HepG2 (cell line): Measurements from ENCODE around the gene COX4I2. TPM values are rescaled to one million over a fixed set of nuclear protein-coding genes. Genes with fewer than 3 reads are reported as not detected.

ENCODE experiments used
- KAT2B ChIP-seq: fragments of 150-350 bp; IDR thresholded peaks from 2 replicates; pipeline ENCODE4 v1.6.1; 2014; ENCODE audit warnings: low read depth, low read length, borderline replicate concordance
- MTA1 ChIP-seq: sonication (generic); formaldehyde crosslinking; IDR thresholded peaks from 2 replicates; pipeline ENCODE4 v1.4.0; 2020; ENCODE audit warnings: missing genetic modification reagents, mild to moderate bottlenecking, borderline replicate concordance
- MTERF4 ChIP-seq: sonication (generic); formaldehyde crosslinking; IDR thresholded peaks from 2 replicates; pipeline ENCODE4 v1.8.0; 2023; ENCODE audit warnings: mild to moderate bottlenecking, missing genetic modification reagents
- RAD51 ChIP-seq: fragments of 450-650 bp; IDR thresholded peaks from 2 replicates; pipeline ENCODE4 v1.6.1; 2016; ENCODE audit warnings: borderline replicate concordance
- SAP130 ChIP-seq: IDR thresholded peaks from 2 replicates; pipeline ENCODE4 v1.6.1; 2016; ENCODE audit warnings: low read depth
- ZC3H4 ChIP-seq: sonication (generic); formaldehyde crosslinking; IDR thresholded peaks from 2 replicates; pipeline ENCODE4 v1.4.0; 2020; ENCODE audit warnings: missing genetic modification reagents, borderline replicate concordance
- ZNF749 ChIP-seq: sonication (generic); formaldehyde crosslinking; IDR thresholded peaks from 2 replicates; pipeline ENCODE4 v1.8.0; 2022; ENCODE audit warnings: mild to moderate bottlenecking, missing genetic modification reagents, moderate library complexity, borderline replicate concordance
- ZNF784 ChIP-seq: sonication (generic); formaldehyde crosslinking; IDR thresholded peaks from 2 replicates; pipeline ENCODE4 v1.5.1; 2020; ENCODE audit warnings: missing genetic modification reagents, mild to moderate bottlenecking, borderline replicate concordance
- polyA plus RNA-seq, 8 experiments: library from polyadenylated mRNA; depleted of rRNA in 3 of 8; stranded (reverse) in 7 of 8; unstranded in 1 of 8; fragments of >200 nt; fragmentation: Illumina TruSeq in 4 of 8; extraction: Trizol in 4 of 8; gene quantifications; 2 replicates each; pipeline versions ENCODE4 v1.2.1 to v1.2.3, GENCODE V29; 2011 to 2016; ENCODE audit warnings: low read depth in 4 of 8, missing spikeins in 1 of 8, mixed read lengths in 1 of 8; ENCODE audit not compliant: insufficient read depth in 1 of 8
- total RNA-seq, 5 experiments: library from RNA; depleted of rRNA; stranded (reverse); fragments of >200 nt; fragmentation: Illumina TruSeq; extraction: Trizol; gene quantifications; 2 replicates each; pipeline ENCODE4 v1.2.3, GENCODE V29; 2016; ENCODE audit warnings: low read depth in 1 of 5
- TF ChIP-seq, protein P1 (sequence below): sonication (generic); formaldehyde crosslinking; IDR thresholded peaks from 2 replicates; pipeline ENCODE4 v1.4.0; 2020; ENCODE audit warnings: mild to moderate bottlenecking, missing genetic modification reagents
- TF ChIP-seq, protein P2 (sequence below): sonication (generic); formaldehyde crosslinking; IDR thresholded peaks from 2 replicates; pipeline ENCODE4 v1.4.0; 2020; ENCODE audit warnings: missing genetic modification reagents, borderline replicate concordance
- TF ChIP-seq, protein P3 (sequence below): sonication (generic); formaldehyde crosslinking; IDR thresholded peaks from 2 replicates; pipeline ENCODE4 v1.4.0; 2020; ENCODE audit warnings: mild to moderate bottlenecking, missing genetic modification reagents

COX4I2 gene
- total and polyA plus RNA-seq, 2 of the 13 experiments (the other 11 are each of a cell fraction or from before 2014, with no cell fraction given): 1.1 TPM; not detected in 1

DNA sequence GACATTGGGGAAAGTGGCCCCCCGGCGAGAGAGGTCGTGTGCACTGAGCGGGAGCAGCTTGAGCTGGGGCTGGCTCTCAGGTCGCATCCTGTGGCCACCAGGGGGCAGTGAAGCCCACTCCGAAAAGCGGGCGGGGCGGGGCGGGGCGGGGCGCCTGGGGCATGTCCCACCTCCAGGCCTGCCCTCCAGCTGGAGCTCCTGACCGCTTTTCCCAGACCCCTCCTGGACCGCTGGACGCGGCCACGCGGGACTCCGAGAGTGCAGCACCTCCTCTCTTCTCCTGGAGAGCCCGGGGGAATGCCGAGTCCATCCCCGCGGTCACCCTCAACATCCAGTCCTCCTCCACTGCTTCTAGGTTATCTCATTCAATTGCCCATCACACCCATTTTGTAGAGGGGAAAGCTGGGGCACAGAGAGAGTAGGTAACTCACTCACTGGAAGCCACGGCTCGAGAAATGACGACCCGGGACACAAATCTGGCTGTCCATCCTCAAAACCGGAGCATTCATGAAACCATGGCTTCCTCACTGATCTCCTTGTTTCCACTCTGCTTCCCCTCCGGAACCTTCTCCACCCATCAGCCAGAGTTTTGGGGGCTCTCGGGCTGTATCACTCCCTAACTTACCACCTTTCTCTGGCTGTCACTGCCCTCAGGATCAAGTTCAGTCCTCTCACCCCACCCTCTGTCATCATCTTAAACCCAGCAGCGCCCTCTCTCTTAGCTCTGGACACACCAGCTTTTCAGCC is 24.1 kb downstream of the COX4I2 start (continued):
- TF ChIP-seq MTERF4 (CRISPR knock-in tag): peak; percentile 44; the same call in 1 of the 2 replicates
- peak; percentile 84 for TF ChIP-seq SAP130 (CRISPR knock-in tag)
- no peak; the same call in 1 of the 2 replicates for TF ChIP-seq ZC3H4 (CRISPR knock-in tag)
- no peak for TF ChIP-seq ZNF749 (CRISPR knock-in tag)
- TF ChIP-seq MTA1 (CRISPR knock-in tag): peak; percentile 90; the same call in 1 of the 2 replicates
- TF ChIP-seq, protein P1, sequence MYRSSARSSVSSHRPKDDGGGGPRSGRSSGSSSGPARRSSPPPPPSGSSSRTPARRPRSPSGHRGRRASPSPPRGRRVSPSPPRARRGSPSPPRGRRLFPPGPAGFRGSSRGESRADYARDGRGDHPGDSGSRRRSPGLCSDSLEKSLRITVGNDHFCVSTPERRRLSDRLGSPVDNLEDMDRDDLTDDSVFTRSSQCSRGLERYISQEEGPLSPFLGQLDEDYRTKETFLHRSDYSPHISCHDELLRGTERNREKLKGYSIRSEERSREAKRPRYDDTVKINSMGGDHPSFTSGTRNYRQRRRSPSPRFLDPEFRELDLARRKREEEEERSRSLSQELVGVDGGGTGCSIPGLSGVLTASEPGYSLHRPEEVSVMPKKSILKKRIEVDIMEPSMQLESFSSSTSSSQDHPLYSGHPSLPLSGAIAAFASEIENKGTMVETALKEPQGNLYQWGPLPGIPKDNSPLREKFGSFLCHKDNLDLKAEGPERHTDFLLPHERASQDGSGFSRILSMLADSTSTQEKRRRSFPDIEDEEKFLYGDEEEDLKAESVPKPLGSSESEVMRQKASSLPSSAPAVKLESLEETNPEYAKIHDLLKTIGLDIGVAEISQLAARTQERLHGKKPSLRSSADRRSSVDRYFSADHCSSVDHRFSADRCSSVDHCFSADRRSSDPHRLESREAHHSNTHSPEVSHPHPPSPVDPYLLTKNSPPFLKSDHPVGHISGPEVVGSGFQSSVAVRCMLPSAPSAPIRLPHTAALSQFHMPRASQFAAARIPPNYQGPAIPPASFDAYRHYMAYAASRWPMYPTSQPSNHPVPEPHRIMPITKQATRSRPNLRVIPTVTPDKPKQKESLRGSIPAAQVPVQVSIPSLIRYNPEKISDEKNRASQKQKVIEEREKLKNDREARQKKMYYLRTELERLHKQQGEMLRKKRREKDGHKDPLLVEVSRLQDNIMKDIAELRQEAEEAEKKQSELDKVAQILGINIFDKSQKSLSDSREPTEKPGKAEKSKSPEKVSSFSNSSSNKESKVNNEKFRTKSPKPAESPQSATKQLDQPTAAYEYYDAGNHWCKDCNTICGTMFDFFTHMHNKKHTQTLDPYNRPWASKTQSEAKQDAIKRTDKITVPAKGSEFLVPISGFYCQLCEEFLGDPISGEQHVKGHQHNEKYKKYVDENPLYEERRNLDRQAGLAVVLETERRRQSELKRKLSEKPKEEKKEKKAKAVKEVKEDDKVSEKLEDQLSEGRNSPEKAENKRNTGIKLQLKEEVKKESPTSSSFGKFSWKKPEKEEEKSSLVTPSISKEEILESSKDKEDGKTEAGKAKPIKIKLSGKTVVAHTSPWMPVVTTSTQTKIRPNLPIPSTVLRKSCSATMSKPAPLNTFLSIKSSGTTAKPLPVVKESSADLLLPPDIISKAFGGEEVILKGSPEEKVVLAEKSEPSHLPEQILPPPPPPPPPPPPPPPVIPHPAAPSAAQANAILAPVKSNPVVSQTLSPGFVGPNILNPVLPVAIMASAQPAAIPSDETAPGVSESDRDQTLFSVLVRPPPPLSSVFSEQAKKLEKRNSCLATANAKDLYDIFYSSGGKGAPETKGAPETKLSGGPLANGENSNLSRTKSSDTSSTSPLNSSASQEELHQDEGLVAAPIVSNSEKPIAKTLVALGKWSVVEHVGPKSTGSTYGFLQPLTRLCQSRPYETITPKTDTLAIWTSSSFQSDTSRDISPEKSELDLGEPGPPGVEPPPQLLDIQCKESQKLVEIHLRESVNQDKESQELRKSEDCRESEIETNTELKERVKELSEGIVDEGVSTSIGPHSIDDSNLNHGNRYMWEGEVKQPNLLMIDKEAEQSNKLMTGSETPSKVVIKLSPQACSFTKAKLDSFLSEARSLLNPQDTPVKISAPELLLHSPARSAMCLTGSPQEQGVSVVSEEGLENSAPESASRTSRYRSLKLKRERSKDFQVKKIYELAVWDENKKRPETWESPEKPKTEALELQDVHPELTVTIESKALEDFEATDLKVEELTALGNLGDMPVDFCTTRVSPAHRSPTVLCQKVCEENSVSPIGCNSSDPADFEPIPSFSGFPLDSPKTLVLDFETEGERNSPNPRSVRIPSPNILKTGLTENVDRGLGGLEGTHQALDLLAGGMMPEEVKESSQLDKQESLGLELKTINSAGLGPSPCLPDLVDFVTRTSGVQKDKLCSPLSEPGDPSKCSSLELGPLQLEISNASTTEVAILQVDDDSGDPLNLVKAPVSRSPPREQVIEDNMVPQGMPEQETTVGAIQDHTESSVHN (CRISPR knock-in tag): 0 out of 2 replicates have a peak, but pooled peaks have one; percentile 91
- no peak for TF ChIP-seq RAD51
- TF ChIP-seq, protein P2, sequence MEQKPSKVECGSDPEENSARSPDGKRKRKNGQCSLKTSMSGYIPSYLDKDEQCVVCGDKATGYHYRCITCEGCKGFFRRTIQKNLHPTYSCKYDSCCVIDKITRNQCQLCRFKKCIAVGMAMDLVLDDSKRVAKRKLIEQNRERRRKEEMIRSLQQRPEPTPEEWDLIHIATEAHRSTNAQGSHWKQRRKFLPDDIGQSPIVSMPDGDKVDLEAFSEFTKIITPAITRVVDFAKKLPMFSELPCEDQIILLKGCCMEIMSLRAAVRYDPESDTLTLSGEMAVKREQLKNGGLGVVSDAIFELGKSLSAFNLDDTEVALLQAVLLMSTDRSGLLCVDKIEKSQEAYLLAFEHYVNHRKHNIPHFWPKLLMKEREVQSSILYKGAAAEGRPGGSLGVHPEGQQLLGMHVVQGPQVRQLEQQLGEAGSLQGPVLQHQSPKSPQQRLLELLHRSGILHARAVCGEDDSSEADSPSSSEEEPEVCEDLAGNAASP (CRISPR knock-in tag): peak; percentile 70; the same call in 1 of the 2 replicates
- TF ChIP-seq, protein P3, sequence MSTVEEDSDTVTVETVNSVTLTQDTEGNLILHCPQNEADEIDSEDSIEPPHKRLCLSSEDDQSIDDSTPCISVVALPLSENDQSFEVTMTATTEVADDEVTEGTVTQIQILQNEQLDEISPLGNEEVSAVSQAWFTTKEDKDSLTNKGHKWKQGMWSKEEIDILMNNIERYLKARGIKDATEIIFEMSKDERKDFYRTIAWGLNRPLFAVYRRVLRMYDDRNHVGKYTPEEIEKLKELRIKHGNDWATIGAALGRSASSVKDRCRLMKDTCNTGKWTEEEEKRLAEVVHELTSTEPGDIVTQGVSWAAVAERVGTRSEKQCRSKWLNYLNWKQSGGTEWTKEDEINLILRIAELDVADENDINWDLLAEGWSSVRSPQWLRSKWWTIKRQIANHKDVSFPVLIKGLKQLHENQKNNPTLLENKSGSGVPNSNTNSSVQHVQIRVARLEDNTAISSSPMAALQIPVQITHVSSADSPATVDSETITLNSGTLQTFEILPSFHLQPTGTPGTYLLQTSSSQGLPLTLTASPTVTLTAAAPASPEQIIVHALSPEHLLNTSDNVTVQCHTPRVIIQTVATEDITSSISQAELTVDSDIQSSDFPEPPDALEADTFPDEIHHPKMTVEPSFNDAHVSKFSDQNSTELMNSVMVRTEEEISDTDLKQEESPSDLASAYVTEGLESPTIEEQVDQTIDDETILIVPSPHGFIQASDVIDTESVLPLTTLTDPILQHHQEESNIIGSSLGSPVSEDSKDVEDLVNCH: no peak; the same call in 1 of the 2 replicates
- no peak; the same call in 1 of the 2 replicates for TF ChIP-seq ZNF784 (CRISPR knock-in tag)
- 0 out of 2 replicates have a peak, but pooled peaks have one; percentile 6 for TF ChIP-seq KAT2B
